ENCODE data around the gene COG2. TPM values are rescaled to one million over a fixed set of nuclear protein-coding genes. Genes with fewer than 3 reads are reported as not detected.
A peak's percentile ranks its signal among the peaks of the same experiment; 100 is the strongest.

COG2 gene
- total RNA-seq, 1 donor from 2014 or later: 34.0 TPM

DNA sequence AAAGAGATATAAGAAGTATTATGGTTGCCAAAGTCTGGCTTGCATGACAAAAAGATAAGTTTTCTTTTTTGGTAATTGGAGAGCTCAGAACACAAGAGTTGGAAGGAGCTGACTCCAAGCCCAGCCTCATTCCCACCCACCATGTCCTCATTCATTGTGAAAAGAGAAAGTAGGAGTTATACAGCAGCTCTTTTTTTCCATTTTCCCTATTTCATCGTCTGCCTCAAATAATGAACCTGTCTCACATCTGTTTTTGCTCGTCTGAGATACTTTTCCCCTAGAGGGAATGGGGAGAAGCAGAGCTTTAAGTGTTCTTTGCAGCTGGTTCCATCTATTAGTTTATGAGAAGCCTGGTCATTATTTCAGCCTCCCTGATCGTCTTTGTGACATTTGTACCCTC is 36.9 kb downstream of the COG2 start:
- Mint-ChIP-seq H3K4me3 (no peak overlapping the region), H3K4me1 (ENCODE audit: unreplicated experiment) (peaks cover 26% of the 10 kb centered on the region), H3K27ac (peak overlapping the region; percentile 18), H3K27me3 (no peaks in the 10 kb centered on the region), H3K36me3 (peaks cover 40% of the 10 kb centered on the region), H3K9me3 (peaks cover 7% of the 10 kb centered on the region)
- TF ChIP-seq, protein P1, sequence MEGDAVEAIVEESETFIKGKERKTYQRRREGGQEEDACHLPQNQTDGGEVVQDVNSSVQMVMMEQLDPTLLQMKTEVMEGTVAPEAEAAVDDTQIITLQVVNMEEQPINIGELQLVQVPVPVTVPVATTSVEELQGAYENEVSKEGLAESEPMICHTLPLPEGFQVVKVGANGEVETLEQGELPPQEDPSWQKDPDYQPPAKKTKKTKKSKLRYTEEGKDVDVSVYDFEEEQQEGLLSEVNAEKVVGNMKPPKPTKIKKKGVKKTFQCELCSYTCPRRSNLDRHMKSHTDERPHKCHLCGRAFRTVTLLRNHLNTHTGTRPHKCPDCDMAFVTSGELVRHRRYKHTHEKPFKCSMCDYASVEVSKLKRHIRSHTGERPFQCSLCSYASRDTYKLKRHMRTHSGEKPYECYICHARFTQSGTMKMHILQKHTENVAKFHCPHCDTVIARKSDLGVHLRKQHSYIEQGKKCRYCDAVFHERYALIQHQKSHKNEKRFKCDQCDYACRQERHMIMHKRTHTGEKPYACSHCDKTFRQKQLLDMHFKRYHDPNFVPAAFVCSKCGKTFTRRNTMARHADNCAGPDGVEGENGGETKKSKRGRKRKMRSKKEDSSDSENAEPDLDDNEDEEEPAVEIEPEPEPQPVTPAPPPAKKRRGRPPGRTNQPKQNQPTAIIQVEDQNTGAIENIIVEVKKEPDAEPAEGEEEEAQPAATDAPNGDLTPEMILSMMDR (conservative IDR thresholded peaks at IDR 0.05): no peak
- DNase-seq (ENCODE audit: extremely low spot score, unreplicated experiment): no peak

DNA sequence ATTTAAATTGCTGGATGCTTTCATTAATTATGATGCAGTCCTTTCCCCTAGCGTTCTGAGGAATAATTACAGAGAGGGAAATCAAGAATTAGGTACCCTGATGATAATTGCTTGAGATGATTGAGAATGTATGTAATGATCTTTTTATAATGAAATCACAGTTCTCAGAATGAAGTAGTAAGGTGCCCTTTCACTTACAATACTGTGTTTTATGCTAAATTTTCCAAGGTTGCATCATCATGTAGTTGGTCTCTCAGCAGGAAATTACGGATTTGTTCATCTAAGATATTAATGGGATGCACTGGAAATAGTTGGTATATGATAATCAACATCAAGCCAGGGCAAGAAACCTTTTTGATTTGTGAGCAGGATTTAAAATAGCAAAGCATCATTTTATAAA is 37.5 kb downstream of the COG2 start:
- peaks cover 7% of the 10 kb centered on the region for H3K9me3 Mint-ChIP-seq
- H3K4me3 Mint-ChIP-seq: no peak overlapping the region
- no peak for DNase-seq (ENCODE audit: extremely low spot score, unreplicated experiment)
- peaks cover 26% of the 10 kb centered on the region for H3K4me1 Mint-ChIP-seq (ENCODE audit: unreplicated experiment)
- TF ChIP-seq, protein P1 (conservative IDR thresholded peaks at IDR 0.05): no peak
- no peaks in the 10 kb centered on the region for H3K27me3 Mint-ChIP-seq
- peak overlapping the region; percentile 18 for H3K27ac Mint-ChIP-seq
- H3K36me3 Mint-ChIP-seq: peaks cover 41% of the 10 kb centered on the region

DNA sequence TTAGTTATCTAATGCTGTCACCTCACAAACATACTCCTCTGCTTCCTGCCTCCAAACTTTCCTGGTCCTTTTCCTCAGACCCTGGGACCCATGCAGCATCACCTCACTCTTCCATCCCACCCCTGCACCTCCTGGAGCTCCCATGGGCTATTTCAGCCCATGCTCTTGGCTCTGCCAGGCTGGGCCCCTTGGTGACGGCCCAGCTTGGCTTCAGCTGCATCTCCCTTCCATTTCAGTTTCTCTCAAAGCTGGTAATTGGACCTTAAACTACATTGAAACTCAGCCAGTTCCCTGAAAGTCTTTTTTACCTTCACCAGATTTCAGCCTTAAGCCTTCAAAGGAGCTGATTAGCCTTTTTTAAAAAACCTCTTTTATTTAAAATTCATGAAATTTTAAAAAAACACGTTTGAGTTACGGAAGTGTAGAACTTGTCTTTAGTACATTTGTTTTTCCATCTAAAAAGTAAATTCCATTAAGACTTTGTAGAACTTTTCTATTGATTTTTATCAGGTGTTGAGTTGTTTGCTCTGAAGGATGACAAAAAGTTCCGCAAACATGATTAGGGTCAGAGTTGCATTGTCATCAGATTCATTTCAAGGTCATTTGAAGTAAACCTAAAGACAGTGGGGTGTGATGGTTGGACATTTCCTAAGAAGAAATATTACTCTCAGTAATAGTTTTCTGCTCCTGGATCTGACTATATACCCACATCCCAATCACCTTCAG is 38.2 kb downstream of the COG2 start:
- TF ChIP-seq, protein P1 (conservative IDR thresholded peaks at IDR 0.05): no peak
- Mint-ChIP-seq H3K27me3 (no peaks in the 10 kb centered on the region), H3K9me3 (peaks cover 7% of the 10 kb centered on the region), H3K27ac (no peak overlapping the region), H3K36me3 (peaks cover 42% of the 10 kb centered on the region), H3K4me3 (no peak overlapping the region), H3K4me1 (ENCODE audit: unreplicated experiment) (peaks cover 26% of the 10 kb centered on the region)
- no peak for DNase-seq (ENCODE audit: extremely low spot score, unreplicated experiment)

DNA sequence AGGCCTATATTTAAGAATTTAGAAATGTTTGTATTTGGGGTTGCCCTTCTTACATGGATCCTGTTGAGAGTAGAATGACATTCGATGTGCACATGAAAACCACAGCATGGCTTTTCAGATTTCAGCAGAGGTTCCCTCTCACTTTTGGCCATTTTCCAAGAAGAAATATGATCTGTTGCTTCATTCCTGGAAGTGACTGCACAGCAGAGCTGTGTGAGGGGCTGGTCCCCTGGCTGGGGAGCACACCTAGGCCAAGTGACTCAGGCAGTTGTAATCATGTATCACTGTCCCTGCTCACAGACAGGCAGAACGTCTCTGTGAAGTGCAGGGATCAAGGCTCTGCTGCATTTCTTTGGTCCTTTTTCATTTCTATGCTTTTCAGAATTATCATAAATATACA is 39.3 kb downstream of the COG2 start:
- Mint-ChIP-seq H3K9me3 (no peaks in the 10 kb centered on the region), H3K4me3 (no peak overlapping the region), H3K36me3 (peaks cover 37% of the 10 kb centered on the region)

DNA sequence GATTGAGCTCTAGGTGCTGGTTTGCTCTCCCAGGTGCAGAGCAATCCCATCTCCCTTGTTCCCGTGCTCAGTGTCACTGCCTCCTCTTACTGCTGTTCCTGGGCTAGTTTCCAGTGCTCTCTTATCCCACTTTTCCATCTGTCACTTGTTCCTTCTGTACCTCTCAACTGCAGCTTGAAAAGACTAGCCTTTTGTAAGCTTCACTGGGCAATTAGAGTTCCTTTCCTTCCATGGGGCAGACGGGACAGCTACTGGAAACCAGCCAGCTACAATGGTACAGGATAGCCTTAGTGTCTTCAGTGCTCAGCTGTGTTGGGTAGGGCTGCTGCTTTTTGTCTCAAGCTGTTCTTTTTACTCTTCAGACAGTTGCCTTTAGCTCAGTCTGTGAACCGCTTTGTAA is 40.0 kb downstream of the COG2 start:
- Mint-ChIP-seq H3K27me3 (no peaks in the 10 kb centered on the region), H3K27ac (peak overlapping the region; percentile 42), H3K4me1 (ENCODE audit: unreplicated experiment) (peaks cover 26% of the 10 kb centered on the region), H3K4me3 (no peak overlapping the region), H3K9me3 (no peaks in the 10 kb centered on the region), H3K36me3 (peaks cover 38% of the 10 kb centered on the region)
- DNase-seq (ENCODE audit: extremely low spot score, unreplicated experiment): no peak
- TF ChIP-seq, protein P1 (conservative IDR thresholded peaks at IDR 0.05): no peak

More for the DNA sequence above, 39.3 kb downstream of the COG2 start:
- peaks cover 26% of the 10 kb centered on the region for H3K4me1 Mint-ChIP-seq (ENCODE audit: unreplicated experiment)
- H3K27ac Mint-ChIP-seq: peak overlapping the region; percentile 42
- H3K27me3 Mint-ChIP-seq: no peaks in the 10 kb centered on the region
- DNase-seq (ENCODE audit: extremely low spot score, unreplicated experiment): no peak
- TF ChIP-seq, protein P1 (conservative IDR thresholded peaks at IDR 0.05): no peak

All from type B pancreatic cell (in vitro differentiated cells).